A204.1 (cell line): ENCODE results near the gene MYOM1.

Experiments
- FAIRE-seq: peaks from 2 replicates; lab custom pipeline; 2012; peaks lifted over from hg19 to GRCh38; lab: Jason Lieb, UNC

The MYOM1 gene

DNA sequence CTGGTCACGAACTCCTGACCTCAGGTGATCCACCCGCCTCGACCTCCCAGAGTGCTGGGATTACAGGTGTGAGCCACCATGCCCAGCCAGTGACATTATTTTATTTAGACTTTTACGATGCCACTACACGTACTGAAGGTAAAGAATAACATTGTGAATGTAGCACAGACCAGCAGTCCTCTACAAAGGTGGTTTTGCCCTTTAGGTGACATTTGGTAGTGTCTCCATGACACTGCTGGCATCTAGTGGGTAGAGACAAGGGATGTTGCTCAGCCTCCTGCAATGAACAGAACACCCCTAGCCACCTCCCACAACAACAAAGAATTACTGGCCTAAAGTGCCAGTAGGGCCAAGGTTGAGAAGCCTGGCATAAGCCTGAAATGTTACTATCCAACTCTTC, 69.5 kb downstream of the MYOM1 start:
- FAIRE-seq: no peak

DNA sequence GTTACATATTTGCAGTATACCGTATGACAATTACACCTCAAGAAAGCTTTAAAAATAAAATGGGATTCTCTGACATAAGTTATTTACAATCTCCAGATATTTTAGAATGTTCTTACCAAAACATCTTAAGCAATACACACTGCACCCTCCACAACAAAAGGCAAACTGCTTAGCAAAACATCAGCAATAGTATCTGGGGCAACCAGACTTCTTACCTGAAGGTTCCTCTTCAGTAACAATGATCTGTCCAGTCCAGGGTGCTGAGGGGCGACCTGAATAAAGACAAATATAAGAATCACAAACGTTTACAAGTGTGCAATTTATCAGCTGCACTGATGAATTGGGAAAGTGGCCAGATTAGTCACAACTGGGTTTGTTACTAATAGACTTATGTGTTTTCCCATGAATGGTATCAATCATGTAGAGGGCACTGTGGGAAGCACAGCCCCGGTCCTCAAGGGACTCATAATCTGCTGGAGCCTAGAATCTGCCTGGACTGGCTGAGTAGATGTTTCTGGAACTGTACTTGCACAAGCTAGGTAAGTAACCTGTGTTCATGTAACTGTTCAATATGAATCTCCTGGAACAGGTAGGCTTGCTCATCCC, 70.7 kb downstream of the MYOM1 start:
- FAIRE-seq: no peak

DNA sequence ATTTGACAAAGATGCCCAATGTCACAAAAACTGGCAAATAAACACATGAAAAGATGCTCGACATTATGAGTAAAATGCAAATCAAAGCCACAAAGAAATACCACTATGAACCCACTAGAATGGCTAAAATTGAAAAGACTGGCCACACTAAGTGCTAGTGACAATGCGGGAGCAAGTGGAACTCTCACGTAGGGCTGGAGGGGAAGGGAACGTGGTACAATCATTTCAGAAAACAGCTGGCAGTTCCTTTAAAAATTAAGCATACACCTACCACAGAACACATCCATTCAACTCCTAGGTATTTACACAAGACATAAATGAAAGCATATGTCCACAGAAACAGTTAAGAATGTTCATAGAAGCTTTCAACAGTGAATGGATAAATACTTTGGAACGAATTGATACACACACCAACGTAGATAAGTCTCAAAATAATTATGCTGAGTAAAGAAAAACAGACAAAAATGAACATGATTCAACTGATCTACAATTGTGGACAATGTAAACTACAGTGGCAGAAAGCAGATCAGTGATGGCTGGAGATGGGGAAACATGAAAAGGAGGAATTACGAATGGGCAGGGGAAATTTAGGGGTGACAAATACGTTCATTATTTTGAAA, 71.7 kb downstream of the MYOM1 start:
- FAIRE-seq: no peak

- FAIRE-seq: no peak
Measured at GRCh38 chr18:3140986-3141639, 78.7 kb downstream of the MYOM1 start.

DNA sequence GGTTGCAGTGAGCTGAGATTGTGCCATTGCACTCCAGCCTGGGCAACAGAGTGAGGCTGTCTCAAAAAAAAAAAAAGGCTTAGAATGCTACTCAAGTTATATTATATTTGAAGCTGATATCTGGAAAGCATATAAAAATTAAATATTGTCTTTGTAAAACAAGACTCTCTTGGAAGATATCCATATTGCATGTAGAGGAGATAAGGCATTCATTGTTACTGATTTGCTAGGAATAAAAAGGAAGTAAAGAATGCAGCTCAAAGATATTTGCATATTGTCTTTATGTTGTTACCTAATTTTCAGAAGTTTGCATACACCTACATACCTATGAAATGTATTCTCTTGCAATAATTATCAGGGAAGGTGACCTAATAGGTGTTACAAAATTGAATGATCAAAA, 79.4 kb downstream of the MYOM1 start:
- FAIRE-seq: no peak

GRCh38 chr18:3139406-3139805, 80.4 kb downstream of the MYOM1 start:
- FAIRE-seq: no peak

- no peak for FAIRE-seq
Measured at GRCh38 chr18:3138274-3138975, 81.3 kb downstream of the MYOM1 start.

GRCh38 chr18:3135536-3135935, 84.2 kb downstream of the MYOM1 start:
- FAIRE-seq: no peak

GRCh38 chr18:3132700-3133099, 87.1 kb downstream of the MYOM1 start:
- no peak for FAIRE-seq

- no peak for FAIRE-seq
Measured at GRCh38 chr18:3130344-3130743, 89.4 kb downstream of the MYOM1 start.

- FAIRE-seq: no peak
Measured at GRCh38 chr18:3129053-3129864, 90.5 kb downstream of the MYOM1 start.

DNA sequence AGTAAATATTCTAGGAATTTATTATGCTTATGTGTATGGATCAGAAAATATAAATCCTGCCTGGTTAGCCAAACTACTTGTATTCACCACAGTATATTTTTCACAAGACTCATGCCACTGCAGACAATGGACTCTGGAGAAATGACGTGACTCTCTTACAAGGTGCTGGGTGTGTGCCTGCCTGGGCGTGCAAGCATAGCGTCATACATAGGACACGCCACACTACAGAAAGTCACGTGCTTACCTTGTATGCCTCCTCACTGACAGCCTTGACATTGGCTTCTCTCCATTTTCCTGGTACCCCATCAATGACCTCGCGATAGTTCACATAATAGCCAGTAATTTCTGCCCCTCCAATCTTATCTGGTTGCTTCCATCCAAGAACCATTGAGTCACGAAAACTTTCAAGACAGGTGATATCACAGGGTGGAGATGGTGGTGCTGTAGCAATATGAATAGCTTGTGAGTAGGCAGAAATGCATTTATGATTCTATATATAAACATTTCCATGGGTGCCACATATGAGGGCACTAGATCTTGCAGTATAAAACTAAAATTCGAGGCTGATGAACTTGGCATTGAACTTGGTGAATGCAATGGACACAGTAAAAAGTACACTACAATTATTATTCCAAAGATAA, 93.2 kb downstream of the MYOM1 start:
- no peak for FAIRE-seq

- no peak for FAIRE-seq
Measured at GRCh38 chr18:3124822-3125221, 94.9 kb downstream of the MYOM1 start.

- no peak for FAIRE-seq
Measured at GRCh38 chr18:3122851-3123250, 96.9 kb downstream of the MYOM1 start.

DNA sequence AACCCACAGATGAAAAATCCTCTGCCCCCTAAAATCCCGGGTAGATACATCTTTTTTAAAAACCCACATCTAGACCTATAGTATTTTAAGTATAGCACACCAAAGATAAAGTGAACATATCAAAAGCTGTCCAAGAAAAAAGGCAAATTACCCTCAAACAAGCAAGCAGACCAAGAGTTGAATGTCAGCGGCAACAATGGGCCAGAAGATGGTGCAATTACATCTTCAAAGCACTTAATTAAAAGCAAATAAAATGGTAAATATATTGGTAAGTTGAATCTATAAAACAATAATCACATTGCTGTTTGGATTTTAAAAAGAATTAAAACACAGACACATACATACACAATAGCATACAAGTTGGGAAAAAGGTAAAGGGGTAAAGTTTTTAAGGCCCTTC, 98.5 kb downstream of the MYOM1 start:
- FAIRE-seq: no peak

DNA sequence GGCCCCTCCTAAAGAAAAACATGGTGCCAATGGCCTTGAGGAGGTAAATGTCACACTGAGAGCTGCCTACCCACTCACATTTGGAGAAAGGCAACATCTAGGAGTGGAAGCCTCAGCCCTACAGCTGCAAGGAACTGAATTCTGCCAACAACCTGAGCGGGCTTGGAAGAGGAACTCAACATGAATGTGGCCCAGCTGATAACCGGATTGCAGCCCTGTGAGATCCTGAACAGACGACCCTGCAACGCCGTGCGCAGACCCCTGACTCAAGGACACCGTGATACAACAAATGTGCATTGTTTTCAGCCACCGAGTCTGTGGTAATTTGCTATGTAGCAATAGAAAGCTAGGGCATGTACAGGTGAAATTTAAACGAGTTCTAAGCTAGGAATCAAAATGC, 99.4 kb downstream of the MYOM1 start:
- FAIRE-seq: no peak

GRCh38 chr18:3119401-3120341, 100.1 kb downstream of the MYOM1 start:
- FAIRE-seq: no peak

DNA sequence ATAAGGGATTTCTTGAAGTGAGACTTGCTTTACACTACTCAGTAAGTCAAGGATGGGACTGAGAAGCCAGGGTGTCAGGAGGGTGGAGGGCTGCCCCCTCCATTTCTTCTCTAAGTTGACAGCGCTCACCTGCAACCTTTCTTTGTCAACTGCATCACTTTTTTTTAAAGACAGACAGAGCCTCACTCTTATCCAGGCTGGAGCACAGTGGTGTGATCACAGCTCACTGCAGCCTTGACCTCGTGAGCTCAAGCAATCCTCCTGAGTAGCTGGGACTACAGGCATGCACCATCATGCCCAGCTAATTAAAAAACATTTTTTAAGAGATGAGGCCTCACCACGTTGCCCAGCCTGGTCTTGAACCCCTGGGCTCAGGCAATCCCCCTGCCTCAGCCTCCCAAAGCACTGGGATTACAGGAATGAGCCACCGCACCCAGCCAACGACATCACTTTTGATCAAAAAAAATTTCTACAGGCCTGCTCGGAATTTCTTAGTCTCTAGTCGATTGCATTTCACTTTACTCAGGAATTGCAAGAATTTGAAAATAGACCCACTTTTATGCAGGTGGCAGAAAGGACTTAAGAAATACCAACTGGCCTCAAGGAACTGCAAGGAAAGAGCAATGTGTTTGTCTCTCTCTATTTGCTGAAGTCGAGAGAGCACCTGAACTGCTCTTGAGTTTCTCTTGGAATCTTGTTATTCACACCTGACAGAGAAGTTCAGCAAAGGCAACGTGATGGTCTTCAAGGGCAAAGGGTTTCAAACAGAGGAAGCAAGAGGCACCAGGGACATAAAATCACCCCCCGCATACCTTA, 101.4 kb downstream of the MYOM1 start:
- FAIRE-seq: no peak

GRCh38 chr18:3117493-3118192, 102.1 kb downstream of the MYOM1 start:
- no peak for FAIRE-seq
